Dedifferentiated amniotic fluid mesenchymal stem cell (primary cell): ENCODE measurements around the gene RELN.

Experiments
- DNase-seq: peaks from one replicate; pipeline ENCODE4 v3.0.0-alpha.2; 2016; ENCODE audit errors: extremely low spot score

Gene RELN

GRCh38 chr7:103685646-103686045 lies 303.8 kb downstream of the RELN start:
- no peak for DNase-seq

GRCh38 chr7:103683348-103683747 lies 306.1 kb downstream of the RELN start:
- no peak for DNase-seq

- DNase-seq: no peak
These were observed 309.0 kb downstream of the RELN start for GRCh38 chr7:103680161-103681144.

GRCh38 chr7:103679151-103680132 lies 310.0 kb downstream of the RELN start:
- DNase-seq: no peak

GRCh38 chr7:103668279-103668941 lies 321.0 kb downstream of the RELN start:
- no peak for DNase-seq

- no peak for DNase-seq
These were observed 323.1 kb downstream of the RELN start for GRCh38 chr7:103666326-103666725.

- no peak for DNase-seq
These were observed 324.9 kb downstream of the RELN start for GRCh38 chr7:103664577-103664976.

- DNase-seq: no peak
These were observed 328.7 kb downstream of the RELN start for GRCh38 chr7:103660455-103661371.

GRCh38 chr7:103658055-103659005 lies 331.1 kb downstream of the RELN start:
- no peak for DNase-seq

- no peak for DNase-seq
These were observed 332.0 kb downstream of the RELN start for GRCh38 chr7:103657474-103657894.

GRCh38 chr7:103656221-103656620 lies 333.2 kb downstream of the RELN start:
- DNase-seq: no peak

GRCh38 chr7:103651593-103652377 lies 337.7 kb downstream of the RELN start:
- no peak for DNase-seq

- no peak for DNase-seq
These were observed 340.4 kb downstream of the RELN start for GRCh38 chr7:103649052-103649451.

GRCh38 chr7:103648135-103648534 lies 341.3 kb downstream of the RELN start:
- DNase-seq: no peak

- no peak for DNase-seq
These were observed 345.1 kb downstream of the RELN start for GRCh38 chr7:103644319-103644718.

- no peak for DNase-seq
These were observed 349.3 kb downstream of the RELN start for GRCh38 chr7:103640031-103640779.

- no peak for DNase-seq
These were observed 351.7 kb downstream of the RELN start for GRCh38 chr7:103637726-103638125.

GRCh38 chr7:103637094-103637493 lies 352.4 kb downstream of the RELN start:
- DNase-seq: no peak
